GM19324 (cell line): ENCODE results near the gene APOF.
"Not testable (repeated sequence)": the region's sequence is repeated elsewhere in the genome, so short reads cannot be mapped to it uniquely, and the experiment has no call there.

Source experiments
- ATAC-seq: cut with Tn5 transposase; IDR thresholded peaks from one replicate; pipeline ENCODE4 v1.9.1; 2021; ENCODE audit warnings: mild to moderate bottlenecking, moderate library complexity; ENCODE audit not compliant: unreplicated experiment, low FRiP score

The APOF gene

GRCh38 chr12:56362130-56363059 lies at the start of gene APOF:
TSS of gene APOF (minus strand) at chr12:56362857. CDS start at chr12:56362745, 112 bp downstream.
- no peak for ATAC-seq

DNA sequence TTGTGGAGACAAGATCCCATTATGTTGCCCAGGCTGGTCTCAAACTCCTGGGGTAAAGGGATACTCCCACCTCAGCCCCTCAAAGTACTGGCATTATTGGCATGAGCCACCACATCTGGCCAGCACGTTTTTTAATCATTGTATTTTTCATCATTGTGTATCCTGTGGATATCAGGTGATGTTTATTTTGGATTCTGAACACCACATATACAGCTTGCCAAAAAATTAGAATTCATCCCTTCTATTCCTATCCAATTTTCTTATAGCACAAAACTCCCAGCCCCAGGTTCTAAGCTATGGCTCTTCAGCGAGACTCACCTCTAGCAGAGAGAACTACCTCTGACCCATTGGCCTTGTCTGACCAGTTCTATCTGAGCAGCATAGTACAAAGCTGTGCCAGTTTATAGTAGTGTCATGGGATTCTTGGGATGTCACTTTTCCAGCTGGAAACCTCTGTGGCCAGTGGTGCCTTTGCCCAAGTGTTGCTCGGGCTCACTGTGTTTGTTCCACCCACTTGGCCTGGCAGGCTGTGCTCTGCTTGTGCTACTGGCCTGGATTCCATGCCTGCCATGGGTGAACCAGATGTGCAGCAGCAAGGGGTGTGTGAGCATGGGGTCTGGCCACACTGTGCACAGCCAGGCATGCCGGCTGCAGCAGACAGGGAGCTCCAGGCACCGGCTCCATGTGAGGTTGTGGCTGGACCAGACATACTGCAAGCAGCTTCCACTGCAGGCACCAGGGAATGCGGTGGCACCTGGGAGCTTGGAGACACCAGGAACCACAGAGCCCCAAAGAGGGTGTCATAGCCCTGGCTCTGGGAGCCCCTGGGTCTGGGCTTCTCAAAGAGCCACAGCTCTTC lies 49.4 kb upstream of the APOF start:
- ATAC-seq, result no peak

- ATAC-seq, result no peak
Measured at GRCh38 chr12:56410768-56411167, 48.1 kb upstream of the APOF start.

- no peak for ATAC-seq
Measured at GRCh38 chr12:56408799-56409417, 46.3 kb upstream of the APOF start.

GRCh38 chr12:56404227-56404626 lies 41.6 kb upstream of the APOF start:
- ATAC-seq, result not testable (repeated sequence)

DNA sequence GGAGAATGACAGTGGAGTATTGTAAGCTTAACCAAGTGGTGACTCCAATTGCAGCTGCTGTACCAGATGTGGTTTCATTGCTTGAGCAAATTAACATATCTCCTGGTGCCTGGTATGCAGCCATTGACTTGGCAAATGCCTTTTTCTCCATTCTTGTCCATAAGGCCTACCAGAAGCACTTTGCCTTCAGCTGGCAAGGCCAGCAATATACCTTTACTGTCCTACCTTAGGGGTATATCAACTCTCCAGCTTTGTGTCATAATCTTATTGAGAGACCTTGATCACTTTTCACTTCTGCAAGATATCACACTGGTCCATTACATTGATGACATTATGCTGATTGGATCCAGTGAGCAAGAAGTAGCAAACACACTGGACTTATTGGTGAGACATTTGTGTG lies 39.0 kb upstream of the APOF start:
- not testable (repeated sequence) for ATAC-seq

- not testable (repeated sequence) for ATAC-seq
Measured at GRCh38 chr12:56401125-56401524, 38.5 kb upstream of the APOF start.

GRCh38 chr12:56399466-56399865 lies 36.8 kb upstream of the APOF start:
- not testable (repeated sequence) for ATAC-seq

DNA sequence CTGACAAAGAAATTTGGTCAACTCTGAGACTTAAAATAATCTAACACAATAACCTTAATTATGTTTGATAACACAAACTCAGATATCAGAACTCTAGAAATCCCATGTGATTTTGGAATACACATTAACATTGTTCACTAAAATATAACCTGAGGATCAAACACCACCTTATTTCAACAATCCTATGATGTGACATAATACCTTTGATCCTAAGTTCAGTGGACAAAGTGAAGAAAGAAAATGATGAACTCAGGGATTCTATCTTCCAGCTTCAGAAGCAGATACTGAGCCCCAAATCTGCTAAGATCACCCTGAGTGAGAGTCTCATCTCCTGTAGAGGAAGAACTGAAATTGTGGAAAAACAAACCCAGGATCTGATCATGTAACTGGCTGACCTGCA lies 35.7 kb upstream of the APOF start:
- no peak for ATAC-seq

DNA sequence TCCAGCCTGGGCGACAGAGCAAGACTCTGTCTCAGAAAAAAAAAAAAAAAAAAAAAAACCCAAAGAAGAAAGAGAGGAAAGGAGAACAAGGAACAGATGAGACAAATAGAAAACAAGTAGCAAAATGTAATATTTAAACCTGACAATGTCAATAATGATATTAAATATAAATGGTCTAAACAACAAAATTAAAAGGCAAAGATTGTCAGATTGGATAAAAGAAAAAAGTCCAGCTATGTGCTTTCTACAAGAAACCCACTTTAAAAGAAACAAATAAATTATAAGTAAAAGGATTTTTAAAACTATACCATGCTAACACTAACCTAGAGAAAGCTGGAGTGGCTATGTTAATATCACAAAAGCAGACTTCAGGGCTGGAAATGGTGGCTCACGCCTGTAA lies 29.7 kb upstream of the APOF start:
- ATAC-seq, result no peak

DNA sequence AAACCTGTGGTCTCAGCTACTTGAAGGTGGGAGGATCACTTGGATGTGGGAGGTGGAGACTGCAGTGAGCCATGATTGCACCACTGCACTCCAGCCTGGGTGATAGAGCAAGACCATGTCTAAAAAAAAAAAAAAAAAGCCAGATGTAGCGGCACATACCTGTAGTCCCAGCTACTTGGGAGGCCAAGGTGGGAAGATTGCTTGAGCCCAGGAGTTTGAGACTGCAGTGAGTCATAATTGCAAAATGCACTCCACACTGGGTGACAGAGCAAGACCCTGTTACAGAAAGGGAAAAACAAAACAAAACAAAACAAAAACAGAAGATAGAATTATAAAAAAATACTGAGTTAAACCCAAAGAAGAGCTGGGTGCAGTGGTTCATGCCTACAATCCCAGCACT lies 29.1 kb upstream of the APOF start:
- ATAC-seq, result no peak

DNA sequence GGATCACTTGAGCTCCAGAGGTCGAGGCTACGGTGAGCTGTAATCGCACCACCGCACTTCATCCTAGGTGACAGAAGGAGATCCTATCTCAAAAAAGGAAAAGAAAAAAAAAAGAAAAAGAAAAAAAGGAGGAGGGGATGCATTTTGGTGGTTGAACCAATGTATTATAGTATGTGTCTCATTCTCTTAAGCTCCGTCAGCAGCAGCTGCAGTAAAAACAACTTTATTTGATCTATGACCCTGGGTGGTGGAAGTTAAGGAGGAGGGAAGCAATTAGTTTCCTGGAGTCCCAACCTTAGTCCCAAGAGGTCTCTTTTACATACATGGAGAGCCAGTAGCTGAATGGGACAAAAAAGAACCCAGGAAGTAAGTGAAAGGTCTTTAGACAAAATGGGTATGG lies 26.8 kb upstream of the APOF start:
- ATAC-seq, result no peak

DNA sequence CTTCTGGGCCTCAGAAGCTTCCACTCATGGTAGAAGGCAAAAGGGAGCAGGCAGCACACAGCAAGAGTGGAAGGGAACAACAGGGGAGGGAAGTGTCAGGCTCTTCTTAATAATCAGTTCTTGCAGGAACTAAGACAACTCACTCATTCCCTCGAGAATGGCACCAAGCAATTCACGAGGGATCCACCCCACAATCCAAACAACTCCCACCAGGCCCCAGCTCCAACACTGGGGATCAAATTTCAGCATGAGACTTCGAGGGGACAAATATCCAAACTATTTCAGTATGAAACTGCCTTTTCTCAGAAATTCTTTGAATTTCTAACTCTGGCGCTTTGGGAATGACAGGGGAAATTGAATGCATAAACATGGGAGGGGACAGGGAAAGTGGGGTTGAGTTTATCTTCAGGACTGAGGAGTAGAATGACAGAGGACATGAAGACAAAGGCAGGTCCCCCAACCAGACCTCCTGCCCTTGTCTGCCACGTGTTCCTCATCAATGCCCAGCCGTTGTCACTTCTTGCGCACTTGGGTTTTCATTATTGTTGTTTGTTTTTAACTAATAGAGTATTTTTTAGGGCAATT lies 24.6 kb upstream of the APOF start:
- no peak for ATAC-seq

DNA sequence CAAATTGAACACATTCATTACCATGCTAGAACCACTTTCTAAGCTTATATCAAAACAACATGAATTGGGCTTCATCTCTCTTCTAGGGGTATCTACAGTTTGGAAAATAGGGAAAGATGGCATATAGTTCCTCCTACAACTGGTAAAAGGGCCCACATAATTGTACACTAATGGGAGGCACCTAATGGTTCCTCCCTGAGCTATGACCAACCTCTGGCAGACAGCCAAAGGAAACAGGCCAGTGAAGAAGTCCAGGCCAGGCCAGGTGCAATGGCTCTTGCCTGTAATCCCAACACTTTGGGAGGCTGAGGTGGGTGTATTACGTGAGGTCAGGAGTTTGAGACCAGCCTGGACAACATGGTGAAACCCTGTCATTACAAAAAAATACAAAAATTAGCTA lies 23.2 kb upstream of the APOF start:
- ATAC-seq, result no peak

GRCh38 chr12:56382611-56383010 lies 20.0 kb upstream of the APOF start:
- no peak for ATAC-seq

GRCh38 chr12:56377989-56378316 lies 15.3 kb upstream of the APOF start:
- no peak for ATAC-seq

DNA sequence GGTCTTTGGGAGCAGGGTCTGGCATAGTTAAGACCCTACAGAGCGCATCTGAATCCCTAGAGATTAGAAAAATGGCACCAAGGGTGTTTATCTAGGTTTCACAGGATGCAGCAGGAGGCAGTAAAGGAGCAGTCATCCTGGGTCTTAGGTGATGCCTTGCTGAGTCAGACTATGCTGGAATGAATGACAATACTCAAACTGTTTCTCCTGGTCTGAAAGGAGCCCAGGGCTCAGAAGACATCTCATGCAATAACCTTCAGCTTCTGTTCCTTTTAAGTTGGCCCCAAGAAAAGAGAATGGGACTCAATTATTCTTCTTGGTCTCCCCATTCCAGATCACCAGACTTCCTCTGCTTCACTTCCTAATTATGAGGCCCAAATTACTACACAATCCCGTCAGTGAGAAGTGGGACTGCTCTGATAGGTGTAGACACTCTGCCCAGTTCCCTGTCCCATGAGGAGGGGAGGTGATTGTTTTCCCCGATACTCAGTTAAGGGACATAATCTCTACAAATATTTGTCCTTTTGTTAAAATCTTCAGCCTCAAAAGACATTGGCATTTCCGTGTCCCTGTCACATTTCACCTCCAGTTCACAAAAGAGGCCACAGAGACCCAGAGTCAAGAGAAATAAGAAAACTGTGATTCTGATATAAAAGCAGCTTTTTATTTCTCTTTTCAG lies 14.8 kb upstream of the APOF start:
- ATAC-seq, result no peak

DNA sequence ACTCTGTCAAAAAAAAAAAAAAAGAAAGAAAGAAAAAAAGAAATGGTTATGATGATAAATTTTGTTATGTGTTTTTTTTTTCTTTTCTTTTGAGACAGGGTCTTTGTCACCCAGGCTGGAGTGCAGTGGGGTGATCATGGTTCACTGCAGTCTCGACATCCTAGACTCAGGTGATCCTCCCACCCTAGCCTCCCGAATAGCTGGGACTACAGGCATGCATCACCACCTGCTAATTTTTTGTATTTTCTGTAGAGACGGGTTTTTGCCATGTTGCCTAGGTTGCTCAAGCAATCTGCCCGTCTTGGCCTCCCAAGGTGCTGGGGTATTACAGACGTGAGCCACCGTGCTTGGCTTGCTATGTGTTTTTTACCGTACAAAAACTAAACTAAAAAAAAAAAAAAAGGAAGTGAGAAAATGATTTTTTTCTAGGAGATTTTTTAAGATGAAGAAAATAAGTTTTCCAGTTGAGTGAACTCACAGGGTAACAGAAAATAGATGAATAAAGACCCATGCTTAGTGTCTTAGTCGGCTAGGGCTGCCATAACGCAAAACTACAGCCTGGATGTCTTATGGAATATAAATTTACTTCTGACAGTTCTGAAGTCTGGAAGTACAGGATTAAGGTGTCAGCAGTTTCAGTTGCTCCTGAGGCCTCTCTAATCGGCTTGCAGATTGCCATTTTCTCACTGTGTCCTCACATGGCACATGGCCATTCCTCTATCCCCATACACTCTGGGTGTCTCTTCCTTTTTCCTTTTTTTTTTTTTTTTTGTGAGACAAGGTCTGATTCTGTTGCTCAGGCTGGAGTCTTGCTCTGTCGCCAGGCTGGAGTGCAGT lies 13.2 kb upstream of the APOF start:
- peak; percentile 67 for ATAC-seq
